DND-41 (cell line): ENCODE data around the gene TMEM164.

ENCODE experiments used
- CTCF ChIP-seq: IDR thresholded peaks from 2 replicates; pipeline ENCODE4 v1.5.1; 2012; ENCODE audit warnings: borderline replicate concordance, low read length, moderate library complexity, mild to moderate bottlenecking; ENCODE audit not compliant: poor library complexity, severe bottlenecking; ENCODE audit errors: extremely low read depth
- EZH2 ChIP-seq: IDR thresholded peaks from 3 replicates; pipeline ENCODE4 v1.6.1; 2012; ENCODE audit warnings: borderline replicate concordance, low read depth, mild to moderate bottlenecking, moderate library complexity, low read length, inconsistent platforms; ENCODE audit not compliant: severe bottlenecking

DNA sequence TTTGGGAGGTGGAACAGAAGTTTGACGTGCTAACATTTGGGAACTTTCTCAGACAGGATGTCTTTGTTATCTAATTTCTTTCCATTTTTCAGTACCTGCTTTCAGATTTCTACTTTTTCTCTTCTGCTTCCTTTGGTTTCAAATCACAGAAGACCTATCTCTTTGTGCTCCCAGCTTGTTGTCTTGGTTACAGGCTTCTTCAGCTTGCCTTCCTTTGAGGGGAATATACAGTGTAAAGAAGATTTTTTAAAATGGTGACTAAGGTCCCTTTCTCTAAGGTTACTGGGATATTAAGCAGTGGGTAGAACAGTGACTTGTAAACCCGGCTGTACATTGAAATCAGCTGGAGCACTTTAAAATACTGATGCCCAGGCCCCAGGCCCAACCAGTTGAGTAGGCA lies 48.0 kb downstream of the TMEM164 start:
- TF ChIP-seq EZH2 (no peak), CTCF (no peak)
